BJ (cell line): ENCODE data around the gene SORCS2. TPM values are rescaled to one million over a fixed set of nuclear protein-coding genes. Genes with fewer than 3 reads are reported as not detected.

ENCODE experiments used
- CTCF ChIA-PET: fragments of 350-600 bp; formaldehyde crosslinking; extraction: SDS; loops from one replicate; lab custom pipeline; 2021; ENCODE audit warnings: antibody characterized with exemption, inconsistent platforms; lab: Yijun Ruan, JAX
- POLR2A ChIA-PET: fragments of 300-600 bp; sonication (Branson Sonifier 250); formaldehyde crosslinking; extraction: SDS; loops from one replicate; lab custom pipeline; 2021; ENCODE audit warnings: antibody characterized with exemption; lab: Charles Lee
- DNase-seq: peaks from one replicate; pipeline ENCODE4 v3.0.0-alpha.2; 2011; ENCODE audit warnings: low read depth
- H3K27me3 ChIP-seq: 2 replicates; pipeline ENCODE4 v1.6.0; 2011; ENCODE audit warnings: low read length; ENCODE audit not compliant: control insufficient read depth, insufficient read depth
- H3K36me3 ChIP-seq: 2 replicates; pipeline ENCODE4 v1.5.1; 2011; ENCODE audit warnings: low read length; ENCODE audit not compliant: control insufficient read depth, insufficient read depth
- H3K4me3 ChIP-seq: 2 replicates; pipeline ENCODE4 v1.5.1; 2011; ENCODE audit warnings: low read depth, mild to moderate bottlenecking, control low read depth, low read length
- polyA plus RNA-seq: library from polyadenylated mRNA; depleted of rRNA; stranded (reverse); fragments of >200 nt; gene quantifications from 2 replicates; pipeline ENCODE4 v1.2.3, GENCODE V29; 2011
- TF ChIP-seq, protein P1 (sequence below): IDR thresholded peaks from 2 replicates; pipeline ENCODE4 v1.5.1; 2011; ENCODE audit warnings: low read depth, mild to moderate bottlenecking, control low read depth, inconsistent platforms, low read length, moderate library complexity; ENCODE audit not compliant: insufficient read depth

SORCS2 gene
- polyA plus RNA-seq, 1 experiment: 0.63 TPM

DNA sequence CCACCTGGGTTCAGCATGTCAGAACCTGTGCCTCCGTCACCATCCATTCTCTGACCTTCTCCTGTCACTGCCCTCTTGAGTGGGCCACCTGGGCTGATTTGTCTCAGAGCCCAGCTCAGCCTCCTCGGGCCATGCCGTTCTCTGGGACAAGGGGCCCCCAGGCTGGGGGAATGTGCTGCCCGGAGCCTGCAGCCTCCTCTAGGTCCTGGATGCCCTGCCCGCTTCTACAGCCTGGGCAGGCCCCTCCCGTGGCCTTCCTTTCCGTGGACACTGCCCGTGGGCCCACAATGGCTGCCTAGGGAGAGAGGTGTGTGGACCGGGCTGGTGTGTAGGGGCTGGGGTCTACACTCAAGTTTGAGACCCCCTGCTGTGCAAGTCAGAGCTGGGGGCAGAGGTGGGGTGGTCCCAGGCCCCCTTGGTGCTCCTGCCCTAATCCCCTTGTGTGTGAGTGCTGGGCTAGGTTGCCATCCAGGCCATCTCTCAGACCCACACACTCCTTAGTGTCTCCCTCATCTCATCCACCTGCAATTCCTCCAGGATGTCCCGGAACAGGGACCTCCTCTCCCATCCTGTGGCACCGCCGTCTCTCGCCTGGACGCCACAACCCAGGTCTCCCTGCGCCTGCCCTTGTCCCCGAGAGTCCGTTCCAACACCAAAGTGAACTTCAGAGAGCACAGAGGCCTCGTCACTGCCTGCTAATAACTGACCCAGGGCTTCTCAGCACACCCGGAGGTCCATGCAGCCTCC is 230.0 kb downstream of the SORCS2 start:
- Histone ChIP-seq H3K36me3 (no peaks in the 10 kb centered on the region), H3K4me3 (no peak overlapping the region), H3K27me3 (0 out of 2 replicates have a peak, but pooled peaks cover 2% of the 10 kb centered on the region)
- ChIA-PET POLR2A (no interaction called here), CTCF (no interaction called here)
- DNase-seq: no peak
- TF ChIP-seq, protein P1, sequence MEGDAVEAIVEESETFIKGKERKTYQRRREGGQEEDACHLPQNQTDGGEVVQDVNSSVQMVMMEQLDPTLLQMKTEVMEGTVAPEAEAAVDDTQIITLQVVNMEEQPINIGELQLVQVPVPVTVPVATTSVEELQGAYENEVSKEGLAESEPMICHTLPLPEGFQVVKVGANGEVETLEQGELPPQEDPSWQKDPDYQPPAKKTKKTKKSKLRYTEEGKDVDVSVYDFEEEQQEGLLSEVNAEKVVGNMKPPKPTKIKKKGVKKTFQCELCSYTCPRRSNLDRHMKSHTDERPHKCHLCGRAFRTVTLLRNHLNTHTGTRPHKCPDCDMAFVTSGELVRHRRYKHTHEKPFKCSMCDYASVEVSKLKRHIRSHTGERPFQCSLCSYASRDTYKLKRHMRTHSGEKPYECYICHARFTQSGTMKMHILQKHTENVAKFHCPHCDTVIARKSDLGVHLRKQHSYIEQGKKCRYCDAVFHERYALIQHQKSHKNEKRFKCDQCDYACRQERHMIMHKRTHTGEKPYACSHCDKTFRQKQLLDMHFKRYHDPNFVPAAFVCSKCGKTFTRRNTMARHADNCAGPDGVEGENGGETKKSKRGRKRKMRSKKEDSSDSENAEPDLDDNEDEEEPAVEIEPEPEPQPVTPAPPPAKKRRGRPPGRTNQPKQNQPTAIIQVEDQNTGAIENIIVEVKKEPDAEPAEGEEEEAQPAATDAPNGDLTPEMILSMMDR: no peak

DNA sequence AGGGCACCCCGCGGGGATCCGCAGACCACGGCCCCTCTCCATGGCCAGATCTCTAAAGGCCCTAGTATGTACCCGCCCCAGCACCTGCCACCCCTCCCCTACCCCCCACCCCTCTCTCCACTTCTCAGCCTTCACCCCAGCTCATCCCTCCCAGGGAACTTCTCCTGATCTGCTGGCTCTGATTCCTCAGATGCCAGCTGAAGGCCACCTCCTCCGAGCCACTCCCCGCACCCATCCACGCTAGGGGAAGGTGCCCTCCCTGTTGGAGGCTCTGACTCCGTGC is 230.5 kb downstream of the SORCS2 start:
- DNase-seq: no peak
- H3K4me3 ChIP-seq: no peak overlapping the region
- TF ChIP-seq, protein P1: no peak

DNA sequence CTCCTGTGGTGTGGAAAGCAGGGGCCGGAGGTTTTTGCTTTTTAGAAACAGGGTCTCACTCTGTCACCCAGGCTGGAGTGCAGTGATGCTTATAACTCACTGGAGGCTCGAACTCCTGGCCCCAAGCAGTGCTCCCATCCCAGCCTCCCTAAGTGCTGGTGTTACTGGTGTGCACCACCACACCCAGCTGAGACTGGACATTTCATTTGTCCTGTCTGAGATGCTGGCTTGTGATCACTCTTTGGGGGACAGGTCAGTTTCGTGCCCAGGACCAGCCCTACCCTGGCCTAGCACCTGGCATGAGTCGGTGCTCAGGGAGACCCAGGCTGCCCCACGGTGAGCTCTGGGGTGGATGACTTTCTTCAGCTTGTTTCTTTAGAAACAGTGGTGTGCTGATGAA is 231.1 kb downstream of the SORCS2 start:
- H3K4me3 ChIP-seq: no peak overlapping the region
- CTCF ChIA-PET: no interaction called here
- H3K36me3 ChIP-seq: no peaks in the 10 kb centered on the region
- no peak for DNase-seq
- TF ChIP-seq, protein P1: no peak
- H3K27me3 ChIP-seq: 0 out of 2 replicates have a peak, but pooled peaks cover 2% of the 10 kb centered on the region
- POLR2A ChIA-PET: no interaction called here

More for the DNA sequence above, 230.5 kb downstream of the SORCS2 start:
- CTCF ChIA-PET: no interaction called here
- Histone ChIP-seq H3K27me3 (0 out of 2 replicates have a peak, but pooled peaks cover 2% of the 10 kb centered on the region), H3K36me3 (no peaks in the 10 kb centered on the region)
- POLR2A ChIA-PET: no interaction called here

DNA sequence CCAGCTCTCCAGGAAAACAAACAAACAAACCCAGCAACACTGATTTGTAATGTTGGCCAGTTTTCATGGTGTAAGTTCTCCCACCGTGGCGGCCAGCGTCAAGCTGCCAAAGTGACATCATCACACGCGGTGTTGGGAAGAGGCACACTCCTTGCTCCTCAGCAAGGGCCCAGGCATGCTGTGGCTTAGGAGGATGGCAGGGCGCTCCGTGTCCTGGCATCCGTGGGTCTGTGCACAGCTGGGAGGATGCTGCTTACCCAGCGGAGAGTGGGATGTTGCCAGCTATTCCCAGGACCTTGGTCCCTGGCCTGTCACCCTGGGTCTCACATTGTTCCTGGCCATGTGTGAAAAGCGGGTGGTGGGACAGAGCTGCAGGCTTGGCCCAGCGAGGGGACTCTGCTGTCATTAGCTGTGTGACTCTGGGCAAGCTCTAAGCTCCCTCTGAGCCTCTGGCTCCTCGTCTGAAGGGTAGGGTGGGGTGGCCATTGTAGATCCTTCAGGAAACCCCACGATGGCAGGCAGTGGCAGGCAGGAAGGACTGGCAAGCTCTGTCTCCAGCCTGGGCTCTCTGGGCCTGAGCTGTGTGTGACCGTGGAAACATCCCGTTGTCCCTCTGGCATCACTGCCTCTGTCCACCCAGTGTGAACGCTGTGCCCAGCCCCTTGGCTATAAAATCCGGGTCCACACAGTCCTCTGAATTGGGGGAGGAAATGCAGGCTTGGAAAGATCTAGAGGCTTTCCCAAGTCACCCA is 231.6 kb downstream of the SORCS2 start:
- H3K36me3 ChIP-seq: no peaks in the 10 kb centered on the region
- DNase-seq: no peak
- POLR2A ChIA-PET: no interaction called here
- 0 out of 2 replicates have a peak, but pooled peaks cover 2% of the 10 kb centered on the region for H3K27me3 ChIP-seq
- H3K4me3 ChIP-seq: no peak overlapping the region
- CTCF ChIA-PET: no interaction called here
- TF ChIP-seq, protein P1: no peak

DNA sequence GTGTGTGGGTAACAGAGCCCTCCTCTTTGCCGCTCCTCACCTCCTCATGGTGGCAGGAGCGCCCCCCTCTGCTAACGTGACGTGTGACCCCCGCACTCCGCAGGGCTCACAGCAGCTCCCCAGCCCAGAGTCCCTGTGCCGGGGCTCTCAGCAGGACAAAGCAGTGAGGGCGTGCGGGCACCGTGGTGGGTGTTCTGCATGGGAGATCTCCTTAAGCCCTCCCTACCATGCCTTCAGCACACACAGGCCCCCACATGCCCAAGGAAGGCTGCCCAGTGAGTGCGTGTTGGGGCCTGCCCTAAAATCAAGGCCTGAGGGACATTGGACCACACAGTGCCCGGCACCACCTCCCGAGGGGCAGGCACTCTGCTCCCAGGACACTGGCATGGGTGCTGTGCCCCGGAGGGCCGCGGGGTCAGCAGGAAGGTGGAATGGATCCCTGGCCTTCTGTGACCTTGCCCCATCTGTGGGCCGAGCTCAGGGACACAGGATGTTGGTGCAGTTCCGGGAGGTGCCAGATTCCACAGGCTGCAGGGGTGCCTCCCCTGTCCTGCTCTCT is 232.3 kb downstream of the SORCS2 start:
- H3K27me3 ChIP-seq: 0 out of 2 replicates have a peak, but pooled peaks cover 2% of the 10 kb centered on the region
- CTCF ChIA-PET: no interaction called here

More for the DNA sequence above, 232.3 kb downstream of the SORCS2 start:
- DNase-seq: no peak
- POLR2A ChIA-PET: no interaction called here
- TF ChIP-seq, protein P1: no peak
- no peak overlapping the region for H3K4me3 ChIP-seq
- H3K36me3 ChIP-seq: no peaks in the 10 kb centered on the region
